DMS 273 (cell line): ENCODE data around the gene PRKCA.

Experiments used
- DNase-seq: peaks from one replicate; lab custom pipeline; 2025; ENCODE audit not compliant: unreplicated experiment; lab: John Stamatoyannopoulos, UW

Gene PRKCA

DNA sequence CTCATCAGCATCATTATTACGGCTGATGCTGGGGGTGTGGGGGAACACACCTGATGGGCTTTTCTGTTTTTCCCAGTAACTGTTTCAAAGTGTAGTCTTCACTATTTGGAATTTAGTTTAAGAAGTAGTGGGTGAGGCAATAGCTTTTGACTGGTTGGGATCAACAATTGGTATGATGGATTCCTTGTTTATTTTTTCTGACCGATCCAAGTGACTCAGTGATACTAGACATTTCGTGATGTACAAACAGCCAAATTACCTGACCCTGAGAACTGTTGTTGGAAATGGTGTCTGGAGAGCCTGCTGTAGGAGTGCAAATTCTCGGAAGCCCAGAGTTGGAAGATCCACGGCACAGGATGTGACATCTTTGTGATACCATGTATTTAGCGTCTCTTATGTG lies 204.2 kb downstream of the PRKCA start:
- no peak for DNase-seq

DNA sequence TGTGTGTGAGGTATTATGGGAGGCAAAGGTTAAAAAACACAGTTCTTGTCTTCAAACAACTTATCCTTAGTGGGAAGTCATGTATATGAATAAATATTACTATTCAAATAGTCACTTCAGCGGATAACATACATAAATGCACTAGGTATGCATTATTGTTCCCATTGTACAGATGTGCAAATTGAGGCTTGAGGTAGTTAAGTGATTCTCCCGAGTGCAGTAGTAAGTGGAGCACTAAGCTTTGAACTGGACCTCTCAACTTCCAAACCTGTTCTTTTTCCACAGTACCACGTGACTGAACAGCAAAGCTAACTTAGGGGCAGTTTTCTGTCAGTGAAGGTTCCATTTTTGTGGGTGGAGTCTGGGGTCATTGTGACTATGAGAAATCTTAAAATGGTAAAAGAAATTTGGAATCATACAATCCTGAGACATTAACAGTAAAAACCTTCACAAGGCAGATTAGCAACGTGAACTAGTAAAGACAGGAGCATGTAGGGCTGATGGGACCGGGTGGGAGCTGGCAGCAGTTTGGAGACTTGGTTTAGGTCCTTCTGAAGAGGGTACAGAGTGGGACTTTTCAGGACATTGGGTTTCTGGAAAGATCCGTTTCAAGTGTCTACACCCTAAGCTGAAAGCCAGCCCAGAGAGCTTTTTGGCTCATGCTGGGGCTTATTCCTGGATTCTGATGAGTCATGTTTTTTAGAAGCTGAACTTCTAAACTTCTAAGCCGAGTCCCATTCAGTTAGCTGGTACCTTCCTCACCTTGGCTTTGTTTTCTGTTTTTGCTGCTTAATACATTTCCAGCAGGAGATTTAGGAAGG lies 204.9 kb downstream of the PRKCA start:
- DNase-seq: no peak

DNA sequence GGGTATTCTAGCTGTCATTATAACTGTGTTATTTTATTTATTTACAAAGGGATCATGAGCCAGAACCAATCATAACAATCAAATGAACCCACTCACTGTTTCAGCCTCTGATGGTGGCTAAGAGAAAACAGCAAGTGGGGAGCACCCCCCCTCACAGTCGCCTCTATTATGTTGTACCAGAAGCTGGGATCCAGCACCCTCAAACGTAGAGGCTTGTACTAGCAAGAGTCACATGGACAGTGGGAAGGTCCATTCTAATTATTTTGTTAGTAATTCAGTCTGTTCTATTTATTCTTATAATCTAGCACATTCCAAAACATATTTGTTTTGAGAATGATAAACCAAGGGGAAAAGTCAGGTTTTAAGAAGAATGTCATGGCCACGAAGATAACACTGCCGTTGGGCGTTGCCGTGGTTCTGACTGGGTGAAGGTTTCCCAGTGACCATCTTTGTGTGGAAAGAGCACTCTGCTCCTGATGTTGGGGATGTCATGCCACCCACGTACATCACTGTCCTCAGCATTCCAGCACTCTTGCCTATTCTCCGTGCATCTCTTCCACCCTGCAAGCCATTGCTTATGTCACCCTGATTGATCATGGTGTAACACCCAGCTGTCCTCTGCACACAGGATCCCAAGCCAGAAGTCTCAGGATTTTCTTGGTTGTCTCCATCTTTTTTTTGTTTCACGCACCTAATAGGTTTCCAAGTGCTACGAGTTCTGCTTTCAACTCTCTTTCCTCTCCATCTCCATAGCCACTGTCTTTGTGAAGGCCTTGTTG lies 205.8 kb downstream of the PRKCA start:
- DNase-seq: no peak

DNA sequence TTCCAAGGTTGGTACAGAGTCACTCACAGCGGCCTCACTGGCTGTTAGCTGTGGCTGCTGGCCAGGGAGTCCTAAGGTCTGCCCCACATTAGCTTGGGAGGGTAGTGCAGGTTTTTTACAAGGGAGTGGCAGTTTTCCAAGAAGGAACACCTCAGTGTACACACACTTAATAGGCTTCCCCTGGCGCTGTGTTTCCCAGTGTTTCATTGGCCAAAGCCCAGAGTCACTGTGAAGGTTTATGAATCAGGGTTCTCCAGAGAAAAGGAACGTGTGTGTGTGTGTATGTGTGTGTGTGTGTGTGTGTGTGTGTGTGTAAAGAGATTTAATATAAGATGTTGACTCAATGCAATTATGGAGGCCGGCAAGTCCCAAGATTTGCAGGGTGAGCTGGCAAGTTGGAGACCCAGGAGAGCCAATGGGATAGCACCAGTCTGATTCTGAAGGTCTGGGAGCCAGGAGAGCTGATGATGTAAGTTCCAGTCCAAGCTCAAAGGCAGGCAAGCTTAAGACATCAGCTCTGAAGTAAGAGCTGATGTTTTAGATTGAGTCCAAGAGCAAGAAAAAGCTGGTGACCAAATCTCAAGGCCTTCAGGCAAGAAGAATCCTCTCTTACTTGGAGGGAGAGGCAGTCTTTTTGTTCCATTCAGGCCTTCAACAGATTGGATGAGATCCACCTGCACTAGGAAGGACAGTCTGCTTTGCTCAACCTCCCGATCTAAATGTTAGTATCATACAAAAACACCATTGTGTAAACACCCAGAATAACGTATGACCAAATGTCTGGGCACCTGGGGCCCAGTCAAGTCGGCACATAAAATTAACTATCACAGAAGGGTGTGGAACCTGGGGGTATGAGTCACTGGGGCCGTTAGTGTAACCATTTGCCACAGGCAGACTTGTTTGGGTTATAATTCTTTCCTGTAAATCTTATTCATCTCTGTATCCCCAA lies 206.8 kb downstream of the PRKCA start:
- peak; percentile 58 for DNase-seq

DNA sequence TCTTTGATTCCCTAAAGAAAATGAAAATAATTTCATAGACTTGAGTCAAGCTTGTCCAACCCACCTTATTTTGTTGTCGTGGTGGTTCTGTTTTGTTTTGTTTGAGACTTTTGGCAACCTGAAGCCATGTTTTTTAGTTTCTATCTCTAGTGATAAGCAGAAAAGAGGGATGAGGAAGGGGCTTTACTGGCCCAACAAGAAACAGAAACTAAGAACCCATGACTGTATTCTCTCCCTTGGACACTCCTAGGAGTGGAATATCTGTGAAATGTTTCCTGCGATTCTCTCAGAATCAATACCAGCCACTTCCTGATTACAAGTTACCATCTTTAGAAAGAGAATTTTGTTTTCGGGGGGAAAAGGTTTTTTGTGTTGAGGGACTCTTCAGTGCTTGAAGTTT lies 207.5 kb downstream of the PRKCA start:
- no peak for DNase-seq

DNA sequence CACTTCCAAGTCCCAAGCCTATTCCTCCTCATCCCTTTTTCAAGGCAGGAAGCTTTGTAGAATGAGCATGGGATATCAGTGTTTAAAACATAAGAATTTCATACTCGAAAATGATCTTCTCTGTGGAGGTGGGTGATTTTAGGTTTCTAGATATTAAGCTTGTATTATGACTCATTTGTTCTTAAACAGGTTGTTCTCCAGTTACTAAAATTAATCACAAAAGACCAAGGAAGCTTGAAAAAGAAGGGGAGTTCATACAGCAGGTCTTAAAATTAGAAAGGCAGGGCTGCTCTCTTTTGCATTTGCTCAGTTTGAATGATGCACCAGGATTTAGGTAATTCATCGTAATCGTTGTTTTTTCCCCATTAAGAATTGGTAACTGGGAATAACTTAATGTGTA lies 208.7 kb downstream of the PRKCA start:
- no peak for DNase-seq

DNA sequence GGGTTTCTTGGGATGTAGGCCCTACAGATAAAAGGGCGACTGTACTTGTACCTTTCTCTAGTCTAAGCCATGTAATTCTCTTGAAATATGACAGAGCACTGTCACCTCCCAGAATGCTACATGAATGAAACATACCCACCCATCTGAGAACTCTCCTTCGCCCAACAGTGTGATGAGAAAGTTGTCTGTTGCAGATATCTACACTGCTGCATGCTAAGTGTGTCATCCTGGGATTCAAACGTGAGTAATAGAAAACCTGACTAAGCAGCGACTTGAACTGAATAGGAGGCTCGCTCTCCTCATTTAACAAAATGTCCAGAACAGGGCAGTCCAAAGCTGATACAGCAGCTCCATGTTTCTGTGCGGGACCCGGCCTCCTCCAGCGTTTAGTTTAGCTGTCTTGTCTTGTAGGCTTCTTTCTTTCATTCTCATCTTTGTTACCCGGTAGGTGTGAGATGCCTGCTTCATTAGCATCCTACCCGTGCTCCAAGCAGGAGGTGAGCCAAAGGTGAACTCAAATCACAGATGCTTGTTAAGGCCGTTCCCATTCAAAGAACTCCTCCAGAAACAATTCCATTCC lies 211.9 kb downstream of the PRKCA start:
- no peak for DNase-seq

DNA sequence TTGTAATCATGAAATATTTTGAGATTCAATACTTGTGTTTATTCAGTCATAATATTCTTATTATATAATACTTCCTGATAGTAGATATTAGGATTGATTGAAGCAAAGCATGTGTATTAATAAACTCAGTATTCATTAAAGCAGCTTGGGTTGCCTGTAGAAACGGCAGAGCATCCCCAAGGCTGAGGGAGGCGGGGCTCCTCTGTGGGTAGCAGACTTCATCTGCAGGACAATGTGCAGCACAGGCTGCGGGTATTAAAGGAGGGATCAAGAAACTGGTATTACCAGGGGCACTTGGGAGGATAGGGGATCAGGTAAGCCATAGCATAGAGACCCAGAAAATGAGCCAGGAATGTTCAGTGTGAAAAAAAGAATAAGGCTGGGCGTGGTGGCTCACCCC lies 213.6 kb downstream of the PRKCA start:
- DNase-seq: no peak

DNA sequence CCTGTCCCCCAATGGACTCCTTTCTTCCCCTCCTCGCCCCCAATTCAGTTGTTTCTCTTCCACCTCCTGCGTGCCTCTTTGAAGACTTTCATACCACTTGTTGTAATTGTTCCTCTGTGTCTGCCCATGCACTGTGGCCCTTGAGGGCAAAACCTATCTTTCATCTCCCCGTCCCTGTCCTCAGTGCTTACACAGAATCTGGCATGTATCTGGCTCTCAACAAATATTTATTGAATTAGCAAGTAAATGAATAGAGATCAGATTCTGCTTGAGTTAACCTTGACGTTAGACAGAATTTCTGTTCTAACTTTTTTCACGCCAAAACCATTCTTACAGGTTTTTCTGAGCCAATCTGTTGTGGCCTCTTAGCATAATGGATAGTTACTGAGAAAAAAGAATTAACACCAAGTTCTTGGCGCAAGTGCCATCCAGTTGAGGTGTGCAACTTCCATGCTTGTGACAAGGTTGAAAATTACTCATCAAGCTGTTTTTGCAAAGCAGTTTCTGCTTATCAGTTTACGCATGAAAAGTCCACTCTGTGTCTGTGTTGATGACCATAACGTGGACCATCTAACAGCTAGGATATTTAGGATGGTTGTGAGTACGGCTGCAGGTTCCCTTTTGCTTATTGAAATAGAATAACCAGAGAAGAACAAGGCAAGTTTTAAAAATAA lies 215.1 kb downstream of the PRKCA start:
- DNase-seq: no peak

DNA sequence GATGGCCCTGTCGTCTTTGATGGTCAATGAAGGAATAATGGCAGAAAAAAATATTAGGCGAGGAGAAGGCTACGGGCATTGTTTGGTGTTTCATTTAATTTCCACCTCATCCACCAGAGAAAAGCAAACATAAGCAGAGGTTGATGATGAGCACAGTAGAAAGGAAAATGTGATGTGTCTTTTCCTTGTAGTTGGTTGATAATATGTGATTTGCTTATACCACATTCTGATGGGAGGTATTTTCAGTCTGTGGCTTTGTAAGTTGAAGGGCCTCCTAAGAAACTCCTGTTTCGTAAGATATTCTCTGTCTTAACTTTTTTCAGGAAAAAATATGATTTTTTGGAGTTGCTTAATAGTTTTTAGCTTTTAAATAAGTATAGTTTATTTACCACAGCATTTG lies 215.7 kb downstream of the PRKCA start:
- DNase-seq: no peak

DNA sequence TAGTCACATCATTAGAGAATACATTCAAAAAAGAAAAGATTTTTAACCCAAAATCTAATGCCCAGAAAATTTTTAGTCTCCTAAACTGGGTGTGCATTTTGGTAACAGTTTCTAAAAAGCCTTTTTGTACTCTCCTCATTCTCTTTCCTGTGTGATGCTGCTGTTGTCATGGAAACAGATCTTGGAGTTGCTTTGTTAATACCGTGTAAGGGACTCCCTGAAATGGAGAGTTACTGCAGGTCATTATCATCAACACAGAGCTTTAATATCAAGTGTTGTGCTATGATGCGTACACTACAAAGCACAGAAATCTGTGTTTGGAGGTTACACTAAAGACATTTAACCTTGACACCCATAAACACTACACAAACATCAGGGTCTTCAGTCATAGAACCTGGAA lies 216.3 kb downstream of the PRKCA start:
- no peak for DNase-seq

DNA sequence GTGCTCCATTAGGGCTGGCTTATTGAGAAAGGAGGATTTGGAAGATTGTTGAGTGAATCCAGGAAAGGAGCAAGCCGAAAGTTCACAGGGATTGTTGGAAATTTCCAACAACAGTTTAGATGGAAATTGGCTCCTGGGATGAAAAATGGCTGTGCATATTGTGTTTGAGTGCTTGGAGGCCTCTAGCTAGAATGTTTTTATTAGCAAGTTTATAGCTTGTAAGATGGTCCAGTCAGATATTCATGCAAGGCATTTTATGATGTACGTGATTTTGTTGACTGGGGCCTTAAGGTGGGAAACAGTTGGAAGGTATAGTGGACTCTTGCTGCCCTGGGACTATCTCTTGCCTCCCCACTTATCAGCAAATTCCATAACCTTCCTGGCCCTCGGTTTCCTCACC lies 216.7 kb downstream of the PRKCA start:
- no peak for DNase-seq

DNA sequence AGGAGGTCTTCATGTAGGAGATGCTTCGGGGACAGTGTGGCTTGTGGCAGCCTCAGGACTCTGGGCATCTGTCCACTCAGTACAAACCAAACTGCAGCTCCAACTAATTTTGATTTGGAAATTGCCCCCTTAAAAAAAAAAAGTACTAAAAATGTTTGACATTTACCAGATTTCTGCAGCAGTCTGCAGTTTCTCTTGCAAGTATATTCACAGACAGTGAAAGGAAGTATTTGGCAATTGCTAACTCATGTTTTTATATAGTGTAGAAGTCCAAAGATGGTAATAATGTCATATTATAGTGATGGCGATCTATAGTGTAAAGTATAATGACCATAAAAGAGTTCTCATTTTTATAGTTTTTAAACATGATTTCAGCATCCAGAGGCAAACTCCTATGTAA lies 218.6 kb downstream of the PRKCA start:
- DNase-seq: no peak

DNA sequence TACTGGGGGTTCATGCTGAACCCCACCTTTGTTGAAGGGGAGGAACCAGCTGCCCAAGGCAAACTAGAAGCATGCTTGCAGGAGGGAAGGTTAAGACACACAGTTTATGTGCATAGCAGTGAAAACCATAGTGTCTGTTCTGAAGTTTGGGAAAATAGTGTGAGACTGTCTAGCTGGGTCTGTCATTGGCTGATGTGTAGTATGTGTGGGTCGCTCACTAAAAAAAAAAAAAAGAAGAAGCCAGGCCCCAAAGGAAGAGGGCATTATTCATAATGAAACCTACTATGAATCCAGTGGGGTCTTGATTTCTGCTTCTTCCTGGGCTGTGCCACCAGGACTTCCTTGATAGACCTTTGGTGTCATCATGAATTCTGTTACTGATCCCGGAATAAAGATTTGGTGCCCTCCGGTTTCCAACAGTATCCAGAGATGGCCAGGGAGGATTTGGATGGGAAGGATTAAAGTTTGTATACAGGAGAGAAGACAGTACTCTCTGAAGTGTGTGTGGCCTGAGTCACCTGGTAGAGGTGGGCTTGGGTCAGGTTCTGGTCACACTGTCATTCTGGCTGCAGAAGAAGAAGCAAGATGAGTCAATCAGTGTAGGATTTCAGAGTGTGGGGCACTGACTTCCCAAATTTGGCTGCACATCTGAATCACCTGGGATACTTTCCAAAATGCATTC lies 220.3 kb downstream of the PRKCA start:
- DNase-seq: no peak

DNA sequence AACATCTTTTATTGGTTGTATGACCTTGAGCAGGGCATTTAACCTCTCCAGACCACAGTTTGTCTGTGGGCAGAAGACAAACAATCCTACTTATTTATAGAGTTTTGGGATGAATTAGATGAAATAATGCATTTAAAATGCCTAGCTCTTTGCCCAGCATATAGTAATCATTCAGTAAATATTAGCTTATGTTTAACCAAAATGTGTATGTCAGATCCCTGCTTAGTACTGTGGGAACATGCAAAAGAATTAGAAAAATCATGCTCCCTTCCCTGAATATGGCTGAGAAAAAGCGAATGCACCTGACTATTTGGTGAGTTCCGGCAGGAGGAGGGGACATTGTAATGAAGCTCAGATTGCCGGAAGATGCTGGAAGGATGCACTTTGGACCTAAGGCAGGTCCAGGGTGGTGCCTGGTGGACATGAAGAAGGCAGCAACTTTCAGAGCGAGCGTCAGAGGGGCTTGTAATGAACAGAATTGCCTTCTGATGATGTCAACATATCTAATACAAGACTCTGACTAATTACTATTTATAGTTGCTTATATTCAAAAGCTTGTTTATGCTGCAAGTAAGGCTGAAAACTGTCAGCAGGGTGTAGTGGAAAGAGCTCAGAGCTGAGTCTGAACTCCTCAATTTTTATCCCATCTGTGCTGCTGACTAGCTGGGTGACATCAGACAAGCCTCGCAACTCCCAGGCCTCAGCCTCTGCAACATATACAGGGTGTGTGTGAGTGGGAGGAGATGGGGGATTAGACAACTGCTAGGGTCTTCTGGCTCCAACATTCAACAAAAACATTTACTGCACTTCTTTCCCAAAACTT lies 221.2 kb downstream of the PRKCA start:
- DNase-seq: no peak

DNA sequence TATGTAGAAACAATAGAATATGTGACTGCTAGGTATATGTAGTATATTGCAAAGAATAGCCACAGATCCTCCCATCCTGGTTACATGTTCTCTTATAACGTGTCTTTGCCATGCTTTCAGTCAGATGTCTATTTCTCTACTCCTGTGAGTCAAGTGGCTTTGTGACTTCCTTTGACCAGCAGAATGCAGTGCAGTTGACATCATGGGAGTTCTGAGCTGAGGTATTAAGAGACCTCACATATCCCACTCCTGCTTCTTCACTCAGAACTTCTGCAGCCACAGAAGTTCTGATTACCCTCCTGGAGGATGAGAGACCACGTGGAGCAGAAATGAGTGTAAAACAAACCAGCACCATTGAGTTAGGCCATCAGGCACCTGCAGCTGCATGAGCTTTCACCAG lies 222.5 kb downstream of the PRKCA start:
- DNase-seq: no peak

DNA sequence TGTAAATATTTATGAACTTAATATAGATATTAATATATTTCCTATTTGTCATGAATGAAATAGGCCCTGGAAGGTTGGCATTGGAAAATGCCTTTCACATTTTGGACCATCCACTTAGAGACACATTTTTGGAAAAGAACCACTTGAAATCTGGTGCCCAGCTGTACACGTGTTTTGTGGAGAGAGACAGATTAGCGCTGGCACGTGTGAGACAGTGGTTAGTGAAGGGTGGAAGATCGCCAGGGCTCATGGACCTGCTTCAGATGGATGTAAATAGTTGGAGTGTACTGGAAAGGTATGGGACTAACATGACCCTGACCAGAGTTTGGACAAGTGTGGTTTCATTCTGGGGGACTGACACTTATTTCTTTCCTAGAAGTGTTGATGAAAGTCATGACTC lies 222.9 kb downstream of the PRKCA start:
- peak; percentile 38 for DNase-seq

DNA sequence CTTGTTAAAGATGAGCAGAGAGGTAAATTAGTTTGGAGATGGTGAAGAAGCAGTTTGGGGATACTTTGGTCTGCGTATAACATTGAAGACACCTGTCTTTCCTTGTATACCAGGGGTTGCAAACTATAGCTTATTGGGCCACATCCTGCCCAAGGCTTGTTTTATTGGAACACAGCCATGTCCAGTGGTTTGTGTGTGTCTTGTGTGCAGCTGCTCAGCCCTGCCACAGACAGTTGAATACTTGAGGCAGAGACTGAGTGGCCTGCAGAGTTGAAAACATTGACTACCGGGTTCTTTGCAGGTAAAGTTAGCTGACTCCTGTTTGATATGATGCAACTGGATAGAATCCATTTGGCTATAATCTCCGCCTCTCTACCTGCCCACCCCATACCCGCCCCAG lies 224.4 kb downstream of the PRKCA start:
- DNase-seq: peak; percentile 13

DNA sequence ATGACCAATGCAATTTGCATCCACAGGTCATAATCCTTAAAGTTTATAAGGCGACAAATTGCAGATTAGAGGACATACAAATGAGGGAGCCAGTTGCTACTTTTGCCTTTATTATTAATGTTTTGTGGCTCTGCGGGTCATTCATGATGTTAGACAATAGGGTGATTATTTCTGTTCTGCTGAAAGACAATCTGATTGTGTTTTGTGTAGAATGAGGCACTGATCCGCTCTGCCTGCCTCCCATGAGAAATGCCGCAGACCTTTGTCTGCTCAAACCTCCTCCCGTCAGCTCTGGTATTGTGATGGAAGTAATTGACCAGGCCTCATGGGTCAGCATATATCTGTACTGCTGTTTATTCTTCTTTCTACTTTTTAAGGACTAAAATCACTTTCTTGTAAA lies 224.9 kb downstream of the PRKCA start:
- DNase-seq: no peak
